ENCODE results near the gene SFMBT1.
A peak's percentile ranks its signal among the peaks of the same experiment; 100 is the strongest.

The SFMBT1 gene

DNA sequence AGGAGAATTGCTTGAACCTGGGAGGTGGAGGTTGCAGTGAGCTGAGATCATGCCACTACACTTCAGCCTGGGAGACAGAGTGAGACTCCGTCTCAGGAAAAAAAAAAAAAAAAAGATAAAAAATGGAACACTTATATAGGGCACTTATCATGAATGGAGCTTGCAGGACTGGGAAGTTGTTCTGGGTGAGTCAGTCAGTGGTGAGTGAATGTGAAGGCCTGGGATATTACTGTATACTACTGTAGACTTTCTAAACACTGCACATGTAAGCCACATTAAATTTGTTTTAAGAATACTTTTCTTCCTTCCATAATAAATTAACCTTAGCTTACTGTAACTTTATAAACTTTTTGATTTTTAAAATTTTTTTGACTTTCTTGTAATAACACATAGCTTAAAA, 59.8 kb downstream of the SFMBT1 start:
- H3K4me2 ChIP-seq (ENCODE audit: low read length) = no peak overlapping the region
- no peak overlapping the region for H3K4me3 ChIP-seq (ENCODE audit: low read length)
- no peaks in the 10 kb centered on the region for H4K20me1 ChIP-seq (ENCODE audit: control insufficient read depth, insufficient read depth, low read depth, low read length)

DNA sequence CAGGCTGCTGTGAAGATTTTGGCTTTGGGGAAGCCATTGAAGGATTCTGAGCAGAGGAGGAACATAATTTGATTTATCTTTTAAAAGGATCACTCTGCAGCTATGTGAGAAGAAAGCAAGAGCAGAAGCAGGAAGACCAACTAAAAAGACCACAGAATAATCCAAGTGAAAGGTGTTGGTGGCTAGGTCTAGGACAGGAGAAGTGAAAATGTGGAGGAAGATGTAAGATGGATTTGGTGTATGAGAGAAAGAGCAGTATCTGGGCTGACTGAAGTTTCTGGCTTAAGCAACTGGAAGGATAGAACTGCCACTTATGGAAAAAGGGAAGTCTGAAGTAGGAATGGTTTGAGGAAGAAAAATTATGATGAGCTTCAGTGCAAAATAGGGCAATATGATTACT, 62.0 kb downstream of the SFMBT1 start:
- Histone ChIP-seq H3K4me1 (ENCODE audit: control insufficient read depth, low read length) (peaks cover 22% of the 10 kb centered on the region), H3K27ac (ENCODE audit: low read depth, low read length) (peak overlapping the region; percentile 58), H3K27me3 (ENCODE audit: control insufficient read depth, low read length) (no peaks in the 10 kb centered on the region), H3K4me2 (ENCODE audit: low read length) (peak overlapping the region; percentile 67), H3K79me2 (ENCODE audit: control insufficient read depth, low read length) (0 out of 2 replicates have a peak, but pooled peaks cover 3% of the 10 kb centered on the region), H3K9me3 (ENCODE audit: control insufficient read depth, insufficient read depth, low read length) (no peaks in the 10 kb centered on the region), H3K36me3 (ENCODE audit: control insufficient read depth, low read length) (no peaks in the 10 kb centered on the region), H3F3A (ENCODE audit: control insufficient read depth, insufficient read depth) (peaks cover 7% of the 10 kb centered on the region; the same call in 1 of the 2 replicates), H4K20me1 (ENCODE audit: control insufficient read depth, insufficient read depth, low read depth, low read length) (no peaks in the 10 kb centered on the region), H3K9me2 (replicated peaks; ENCODE audit: control insufficient read depth, low read length) (no peaks in the 10 kb centered on the region), H3K4me3 (ENCODE audit: low read length) (peak overlapping the region; percentile 52)
- TF ChIP-seq CTCF (IDR thresholded peaks at IDR 0.05; ENCODE audit: low read depth, low read length, poor library complexity, severe bottlenecking) = no peak
- TF ChIP-seq EZH2phosphoT487 (IDR thresholded peaks at IDR 0.05; ENCODE audit: borderline replicate concordance, low read length) = no peak

More for the DNA sequence above, 59.8 kb downstream of the SFMBT1 start:
- H3K79me2 ChIP-seq (ENCODE audit: control insufficient read depth, low read length) = no peaks in the 10 kb centered on the region
- TF ChIP-seq EZH2phosphoT487 (IDR thresholded peaks at IDR 0.05; ENCODE audit: borderline replicate concordance, low read length) (no peak), CTCF (IDR thresholded peaks at IDR 0.05; ENCODE audit: low read depth, low read length, poor library complexity, severe bottlenecking) (no peak)
- H3F3A ChIP-seq (ENCODE audit: control insufficient read depth, insufficient read depth) = peaks cover 7% of the 10 kb centered on the region; the same call in 1 of the 2 replicates
- H3K27ac ChIP-seq (ENCODE audit: low read depth, low read length) = no peak overlapping the region
- H3K4me1 ChIP-seq (ENCODE audit: control insufficient read depth, low read length) = peaks cover 22% of the 10 kb centered on the region
- no peaks in the 10 kb centered on the region for H3K27me3 ChIP-seq (ENCODE audit: control insufficient read depth, low read length)
- no peaks in the 10 kb centered on the region for H3K9me2 ChIP-seq (replicated peaks; ENCODE audit: control insufficient read depth, low read length)
- no peaks in the 10 kb centered on the region for H3K9me3 ChIP-seq (ENCODE audit: control insufficient read depth, insufficient read depth, low read length)
- no peaks in the 10 kb centered on the region for H3K36me3 ChIP-seq (ENCODE audit: control insufficient read depth, low read length)

DNA sequence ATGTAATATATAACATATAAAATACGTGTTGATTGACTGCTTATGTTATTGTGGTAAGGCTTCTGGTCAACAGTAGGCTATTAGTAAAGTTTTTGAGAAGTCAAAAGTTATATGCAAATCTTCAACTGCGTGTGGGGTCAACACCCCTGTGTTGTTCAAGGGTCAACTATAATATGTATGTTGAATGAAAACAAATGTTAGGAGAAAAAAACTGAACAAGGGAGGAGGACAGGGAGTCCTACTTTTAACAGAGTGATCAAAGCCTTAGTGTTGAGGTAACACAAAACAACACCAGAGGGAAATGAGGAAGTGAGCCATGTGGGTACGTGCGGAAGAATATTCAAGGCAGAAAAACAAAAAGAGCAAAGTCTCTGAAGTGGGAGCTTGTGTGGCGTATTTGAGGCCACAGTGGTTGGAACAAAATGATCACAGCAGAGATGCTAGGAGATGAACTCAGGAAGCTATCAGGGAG, 62.5 kb downstream of the SFMBT1 start:
- Histone ChIP-seq H3K4me2 (ENCODE audit: low read length) (peak overlapping the region; percentile 67), H4K20me1 (ENCODE audit: control insufficient read depth, insufficient read depth, low read depth, low read length) (no peaks in the 10 kb centered on the region), H3K79me2 (ENCODE audit: control insufficient read depth, low read length) (0 out of 2 replicates have a peak, but pooled peaks cover 3% of the 10 kb centered on the region), H3F3A (ENCODE audit: control insufficient read depth, insufficient read depth) (peaks cover 7% of the 10 kb centered on the region; the same call in 1 of the 2 replicates), H3K36me3 (ENCODE audit: control insufficient read depth, low read length) (no peaks in the 10 kb centered on the region), H3K27me3 (ENCODE audit: control insufficient read depth, low read length) (no peaks in the 10 kb centered on the region), H3K9me3 (ENCODE audit: control insufficient read depth, insufficient read depth, low read length) (no peaks in the 10 kb centered on the region), H3K27ac (ENCODE audit: low read depth, low read length) (peak overlapping the region; percentile 58), H3K9me2 (replicated peaks; ENCODE audit: control insufficient read depth, low read length) (no peaks in the 10 kb centered on the region), H3K4me3 (ENCODE audit: low read length) (peak overlapping the region; percentile 52), H3K4me1 (ENCODE audit: control insufficient read depth, low read length) (peaks cover 22% of the 10 kb centered on the region)
- TF ChIP-seq CTCF (IDR thresholded peaks at IDR 0.05; ENCODE audit: low read depth, low read length, poor library complexity, severe bottlenecking) (no peak), EZH2phosphoT487 (IDR thresholded peaks at IDR 0.05; ENCODE audit: borderline replicate concordance, low read length) (no peak)
